ENCODE measurements around the gene SDK2.

Gene SDK2

DNA sequence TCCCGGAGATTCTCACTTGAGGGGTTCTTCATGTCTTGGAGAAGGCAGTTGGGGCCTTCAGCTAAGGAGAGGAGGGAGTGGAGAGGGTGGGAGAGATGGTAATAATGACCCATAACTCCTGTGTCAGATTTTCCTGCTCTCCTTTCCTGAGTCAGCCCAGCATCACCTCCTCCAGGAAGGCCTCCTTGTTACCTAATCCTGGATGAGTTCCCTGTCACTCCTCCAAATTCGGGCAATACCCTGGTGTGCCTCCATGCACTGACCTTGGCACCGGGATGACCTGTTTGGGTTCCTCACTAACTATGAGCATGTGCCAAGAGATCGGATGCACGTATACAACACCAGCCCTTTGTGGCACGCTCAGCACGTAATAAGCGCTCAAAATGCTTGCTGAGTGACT, 38.8 kb downstream of the SDK2 start:
- Histone ChIP-seq H3K27me3 (ENCODE audit: control insufficient read depth, low read length) (peaks cover 7% of the 10 kb centered on the region), H3K4me2 (ENCODE audit: low read length) (no peak overlapping the region), H3K27ac (ENCODE audit: low read depth, low read length) (no peak overlapping the region), H3K9me3 (ENCODE audit: control insufficient read depth, insufficient read depth, low read length) (no peaks in the 10 kb centered on the region), H4K20me1 (ENCODE audit: control insufficient read depth, insufficient read depth, low read depth, low read length) (no peaks in the 10 kb centered on the region), H3K36me3 (ENCODE audit: control insufficient read depth, low read length) (no peaks in the 10 kb centered on the region), H3K4me1 (ENCODE audit: control insufficient read depth, low read length) (no peaks in the 10 kb centered on the region), H3K79me2 (ENCODE audit: control insufficient read depth, low read length) (no peaks in the 10 kb centered on the region), H3F3A (ENCODE audit: control insufficient read depth, insufficient read depth) (no peaks in the 10 kb centered on the region), H3K9me2 (replicated peaks; ENCODE audit: control insufficient read depth, low read length) (no peaks in the 10 kb centered on the region), H3K4me3 (ENCODE audit: low read length) (no peak overlapping the region)
- TF ChIP-seq, protein P1, sequence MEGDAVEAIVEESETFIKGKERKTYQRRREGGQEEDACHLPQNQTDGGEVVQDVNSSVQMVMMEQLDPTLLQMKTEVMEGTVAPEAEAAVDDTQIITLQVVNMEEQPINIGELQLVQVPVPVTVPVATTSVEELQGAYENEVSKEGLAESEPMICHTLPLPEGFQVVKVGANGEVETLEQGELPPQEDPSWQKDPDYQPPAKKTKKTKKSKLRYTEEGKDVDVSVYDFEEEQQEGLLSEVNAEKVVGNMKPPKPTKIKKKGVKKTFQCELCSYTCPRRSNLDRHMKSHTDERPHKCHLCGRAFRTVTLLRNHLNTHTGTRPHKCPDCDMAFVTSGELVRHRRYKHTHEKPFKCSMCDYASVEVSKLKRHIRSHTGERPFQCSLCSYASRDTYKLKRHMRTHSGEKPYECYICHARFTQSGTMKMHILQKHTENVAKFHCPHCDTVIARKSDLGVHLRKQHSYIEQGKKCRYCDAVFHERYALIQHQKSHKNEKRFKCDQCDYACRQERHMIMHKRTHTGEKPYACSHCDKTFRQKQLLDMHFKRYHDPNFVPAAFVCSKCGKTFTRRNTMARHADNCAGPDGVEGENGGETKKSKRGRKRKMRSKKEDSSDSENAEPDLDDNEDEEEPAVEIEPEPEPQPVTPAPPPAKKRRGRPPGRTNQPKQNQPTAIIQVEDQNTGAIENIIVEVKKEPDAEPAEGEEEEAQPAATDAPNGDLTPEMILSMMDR (IDR thresholded peaks at IDR 0.05; ENCODE audit: low read depth, low read length, poor library complexity, severe bottlenecking), result no peak
- TF ChIP-seq EZH2phosphoT487 (IDR thresholded peaks at IDR 0.05; ENCODE audit: borderline replicate concordance, low read length), result no peak

DNA sequence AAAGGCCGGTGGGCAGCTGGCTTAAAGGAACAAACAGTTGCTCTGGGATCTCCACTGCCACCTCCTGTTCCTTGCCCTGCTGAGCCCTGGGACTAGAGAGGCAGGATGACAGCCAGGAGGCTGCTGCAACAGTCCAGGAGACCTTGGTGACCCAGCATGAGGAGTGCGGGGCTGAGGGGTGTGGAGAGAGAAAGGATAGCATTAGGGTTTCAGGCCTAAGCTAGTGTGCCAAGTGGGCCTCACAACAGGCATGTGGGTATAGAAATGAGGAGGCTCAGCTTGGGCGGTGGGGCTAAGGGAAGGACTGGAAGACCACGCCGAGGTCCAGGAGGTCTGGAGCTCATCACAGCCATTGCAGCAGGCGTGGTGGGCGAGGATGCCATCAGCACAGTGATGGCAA, 39.8 kb downstream of the SDK2 start:
- Histone ChIP-seq H3K4me2 (ENCODE audit: low read length) (no peak overlapping the region), H3K27me3 (ENCODE audit: control insufficient read depth, low read length) (peaks cover 4% of the 10 kb centered on the region), H4K20me1 (ENCODE audit: control insufficient read depth, insufficient read depth, low read depth, low read length) (no peaks in the 10 kb centered on the region), H3K9me3 (ENCODE audit: control insufficient read depth, insufficient read depth, low read length) (no peaks in the 10 kb centered on the region), H3F3A (ENCODE audit: control insufficient read depth, insufficient read depth) (no peaks in the 10 kb centered on the region), H3K4me3 (ENCODE audit: low read length) (no peak overlapping the region), H3K27ac (ENCODE audit: low read depth, low read length) (no peak overlapping the region), H3K9me2 (replicated peaks; ENCODE audit: control insufficient read depth, low read length) (no peaks in the 10 kb centered on the region), H3K36me3 (ENCODE audit: control insufficient read depth, low read length) (no peaks in the 10 kb centered on the region), H3K4me1 (ENCODE audit: control insufficient read depth, low read length) (no peaks in the 10 kb centered on the region), H3K79me2 (ENCODE audit: control insufficient read depth, low read length) (no peaks in the 10 kb centered on the region)
- TF ChIP-seq, protein P1 (IDR thresholded peaks at IDR 0.05; ENCODE audit: low read depth, low read length, poor library complexity, severe bottlenecking), result no peak
- TF ChIP-seq EZH2phosphoT487 (IDR thresholded peaks at IDR 0.05; ENCODE audit: borderline replicate concordance, low read length), result no peak

DNA sequence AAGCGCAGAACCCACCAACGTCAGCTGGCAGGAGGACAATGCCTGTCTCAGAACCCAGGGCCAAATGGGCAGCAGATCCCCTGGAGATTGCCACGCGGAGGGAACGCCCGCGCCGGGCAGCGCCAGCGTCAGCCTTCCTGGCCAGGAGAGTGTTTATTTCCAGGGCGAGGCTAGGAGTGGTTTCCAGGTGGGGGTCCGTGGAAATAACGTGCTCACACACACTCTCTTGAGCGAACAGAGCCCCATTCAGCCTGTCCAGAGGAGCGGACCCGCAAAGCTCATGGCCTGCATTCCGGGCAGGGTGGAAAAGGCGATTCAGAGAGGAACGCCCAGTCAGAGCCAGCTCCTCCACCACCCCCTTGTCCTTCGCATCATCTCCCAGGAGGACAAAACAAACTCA, 40.3 kb downstream of the SDK2 start:
- no peaks in the 10 kb centered on the region for H3K9me3 ChIP-seq (ENCODE audit: control insufficient read depth, insufficient read depth, low read length)
- H3K27ac ChIP-seq (ENCODE audit: low read depth, low read length), result no peak overlapping the region
- TF ChIP-seq EZH2phosphoT487 (IDR thresholded peaks at IDR 0.05; ENCODE audit: borderline replicate concordance, low read length), result no peak
- TF ChIP-seq, protein P1 (IDR thresholded peaks at IDR 0.05; ENCODE audit: low read depth, low read length, poor library complexity, severe bottlenecking), result no peak
- no peaks in the 10 kb centered on the region for H3K36me3 ChIP-seq (ENCODE audit: control insufficient read depth, low read length)
- no peak overlapping the region for H3K4me2 ChIP-seq (ENCODE audit: low read length)
- no peaks in the 10 kb centered on the region for H4K20me1 ChIP-seq (ENCODE audit: control insufficient read depth, insufficient read depth, low read depth, low read length)
- no peaks in the 10 kb centered on the region for H3K79me2 ChIP-seq (ENCODE audit: control insufficient read depth, low read length)
- H3K4me3 ChIP-seq (ENCODE audit: low read length), result no peak overlapping the region
- no peaks in the 10 kb centered on the region for H3K4me1 ChIP-seq (ENCODE audit: control insufficient read depth, low read length)
- no peaks in the 10 kb centered on the region for H3K9me2 ChIP-seq (replicated peaks; ENCODE audit: control insufficient read depth, low read length)
- peaks cover 4% of the 10 kb centered on the region; the same call in 1 of the 2 replicates for H3K27me3 ChIP-seq (ENCODE audit: control insufficient read depth, low read length)
- no peaks in the 10 kb centered on the region for H3F3A ChIP-seq (ENCODE audit: control insufficient read depth, insufficient read depth)

All from DOHH2 (cell line).